Activated T-helper 1 cell treated with anti-CD3 and anti-CD28 coated beads, Interleukin-2, amount 50 U/mL, for 16 hours (primary cell): ENCODE data around the gene USP33.
"Not testable (repeated sequence)": the region's sequence is repeated elsewhere in the genome, so short reads cannot be mapped to it uniquely, and the experiment has no call there.

ENCODE experiments used
- DNase-seq, 2 donors: peaks; one replicate each; pipeline ENCODE4 v3.0.0-alpha.2; 2020; ENCODE audit warnings: low read depth in 1 of 2, low spot score in 1 of 2

Gene USP33

GRCh38 chr1:77741316-77741715, 18.3 kb downstream of the USP33 start:
- DNase-seq = no peak

GRCh38 chr1:77739235-77739634, 20.4 kb downstream of the USP33 start:
- DNase-seq = no peak

- no peak for DNase-seq
These were observed 27.6 kb downstream of the USP33 start for GRCh38 chr1:77732090-77732489.

- DNase-seq = no peak
These were observed 33.9 kb downstream of the USP33 start for GRCh38 chr1:77725706-77726105.

- DNase-seq = no peak
These were observed 41.5 kb downstream of the USP33 start for GRCh38 chr1:77718181-77718580.

- DNase-seq = no peak
These were observed 43.6 kb downstream of the USP33 start for GRCh38 chr1:77716065-77716464.

GRCh38 chr1:77709727-77710126, 49.9 kb downstream of the USP33 start:
- DNase-seq = no peak

- DNase-seq = no peak
These were observed 53.3 kb downstream of the USP33 start for GRCh38 chr1:77706321-77706720.

GRCh38 chr1:77704736-77705135, 54.9 kb downstream of the USP33 start:
- no peak for DNase-seq

- DNase-seq = not testable (repeated sequence)
These were observed 60.0 kb downstream of the USP33 start for GRCh38 chr1:77699673-77700072.

- DNase-seq = no peak
These were observed 62.2 kb downstream of the USP33 start for GRCh38 chr1:77697441-77697840.

- no peak for DNase-seq
These were observed 70.7 kb downstream of the USP33 start for GRCh38 chr1:77688939-77689338.

- no peak for DNase-seq
These were observed 72.1 kb downstream of the USP33 start for GRCh38 chr1:77687519-77687906.

- no peak for DNase-seq
These were observed 72.7 kb downstream of the USP33 start for GRCh38 chr1:77686796-77687518.

- peak; percentile 79 to 88 for DNase-seq
These were observed 76.2 kb downstream of the USP33 start for GRCh38 chr1:77683160-77684148.

GRCh38 chr1:77682460-77683159, 77.0 kb downstream of the USP33 start, which contains the start of gene ZZZ3:
TSS of gene ZZZ3 (minus strand) at chr1:77682658. CDS start at chr1:77633354, 49,304 bp downstream.
- DNase-seq = peak; percentile 80 to 82

GRCh38 chr1:77680173-77680572, 79.5 kb downstream of the USP33 start:
- DNase-seq = no peak

GRCh38 chr1:77678660-77679610, 80.7 kb downstream of the USP33 start:
- no peak for DNase-seq

- not testable (repeated sequence) for DNase-seq
These were observed 84.8 kb downstream of the USP33 start for GRCh38 chr1:77674807-77675206.

- no peak for DNase-seq
These were observed 85.8 kb downstream of the USP33 start for GRCh38 chr1:77673716-77674355.
